Activated gamma-delta T cell treated with Interleukin-2 at 50 U/mL for 16 hours (primary cell): ENCODE results near the gene SINHCAF.
"Not testable (repeated sequence)": the region's sequence is repeated elsewhere in the genome, so short reads cannot be mapped to it uniquely, and the experiment has no call there.

Experiments used
- DNase-seq: peaks from one replicate; pipeline ENCODE4 v3.0.0-alpha.2; 2020

The SINHCAF gene

DNA sequence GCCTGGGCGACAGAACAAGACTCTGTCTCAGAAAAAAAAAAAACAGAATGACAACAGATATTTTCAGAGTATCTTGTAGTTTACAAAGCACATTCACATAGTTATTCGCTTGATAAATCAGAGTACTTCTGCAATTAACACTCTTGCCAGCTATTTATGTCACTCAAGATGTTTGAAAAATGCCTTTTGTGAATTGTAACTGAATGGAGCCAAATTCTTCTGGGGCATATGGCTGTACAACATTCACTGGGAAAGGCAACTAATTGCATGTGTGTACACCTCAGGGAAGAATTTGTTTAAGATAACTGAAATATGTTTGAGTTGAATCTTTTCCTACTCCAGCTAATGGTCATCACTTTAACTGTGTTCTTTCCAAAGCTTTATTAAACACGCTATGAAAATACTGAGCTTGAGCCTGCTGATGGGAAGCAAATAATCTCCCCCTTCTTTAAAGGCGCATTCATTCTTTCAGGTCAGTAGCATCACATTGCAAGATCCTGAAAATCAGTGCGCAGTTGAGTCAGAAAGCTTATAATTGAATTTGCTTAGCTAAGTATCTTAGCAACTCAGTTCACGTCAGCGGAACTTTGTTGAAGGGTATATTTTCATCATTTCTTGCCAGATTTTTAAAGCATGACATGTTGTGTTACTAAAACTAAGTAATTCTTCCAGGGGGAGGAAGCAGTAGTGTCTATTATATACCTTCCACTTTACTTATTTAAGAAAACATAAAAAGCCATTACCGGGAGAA is 66.6 kb downstream of the SINHCAF start:
- DNase-seq: no peak

DNA sequence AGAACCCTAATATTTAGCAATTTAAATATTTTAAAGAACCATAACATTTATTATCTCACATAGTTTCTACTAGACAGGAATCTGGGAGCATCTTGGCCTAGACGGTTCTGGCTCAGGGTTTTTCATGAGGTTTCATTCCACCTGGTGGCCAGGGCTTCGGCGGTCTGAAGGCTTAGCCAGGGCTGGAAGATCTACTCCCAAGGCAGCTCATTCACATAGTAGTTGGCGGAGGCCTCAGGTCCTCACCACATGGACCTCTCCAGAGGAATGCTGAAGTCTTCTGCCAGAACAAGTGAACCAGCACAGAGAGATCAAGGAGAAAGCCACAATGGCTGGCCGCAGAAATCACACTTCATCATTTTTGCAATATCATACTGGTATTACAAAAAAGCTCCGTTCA is 68.2 kb downstream of the SINHCAF start:
- DNase-seq: no peak

DNA sequence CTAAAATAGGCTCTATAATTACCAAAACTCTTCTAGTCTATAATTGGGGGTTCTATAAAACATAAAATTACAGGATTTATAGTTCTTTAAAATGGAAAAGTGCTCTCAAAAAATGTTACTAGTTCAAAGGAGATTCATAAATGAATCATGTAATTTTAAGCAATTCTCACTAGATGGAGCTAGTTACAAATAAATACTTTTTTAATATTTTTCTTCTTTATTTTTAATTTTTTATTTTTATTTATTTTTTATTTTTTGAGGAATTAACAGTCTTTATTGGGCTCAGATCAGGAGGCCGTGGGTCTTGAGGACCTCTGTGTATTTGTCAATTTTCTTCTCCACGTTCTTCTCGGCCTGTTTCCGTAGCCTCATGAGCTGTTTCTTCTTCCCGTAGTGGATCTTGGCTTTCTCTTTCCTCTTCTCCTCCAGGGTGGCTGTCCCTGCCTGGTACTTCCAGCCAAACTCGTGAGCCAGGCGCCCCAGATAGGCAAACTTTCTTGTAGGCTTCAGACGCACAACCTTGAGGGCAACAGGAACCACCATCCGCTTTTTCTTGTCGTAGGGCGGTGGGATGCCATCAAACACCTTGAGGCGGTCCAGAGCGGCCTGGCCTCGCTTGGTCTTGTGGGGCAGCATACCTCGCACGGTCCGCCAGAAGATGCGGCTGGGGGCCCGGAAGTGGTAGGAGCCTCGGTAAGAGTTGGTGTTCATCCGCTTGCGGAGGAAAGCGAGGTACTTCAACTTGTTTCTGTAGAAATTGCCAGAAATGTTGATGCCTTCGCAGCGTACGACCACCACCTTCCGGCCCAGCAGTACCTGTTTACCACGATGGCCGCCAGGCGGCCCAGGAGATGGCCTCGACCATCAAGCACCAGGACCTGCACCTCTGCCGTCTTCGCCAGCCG is 74.0 kb downstream of the SINHCAF start:
- DNase-seq: not testable (repeated sequence)

DNA sequence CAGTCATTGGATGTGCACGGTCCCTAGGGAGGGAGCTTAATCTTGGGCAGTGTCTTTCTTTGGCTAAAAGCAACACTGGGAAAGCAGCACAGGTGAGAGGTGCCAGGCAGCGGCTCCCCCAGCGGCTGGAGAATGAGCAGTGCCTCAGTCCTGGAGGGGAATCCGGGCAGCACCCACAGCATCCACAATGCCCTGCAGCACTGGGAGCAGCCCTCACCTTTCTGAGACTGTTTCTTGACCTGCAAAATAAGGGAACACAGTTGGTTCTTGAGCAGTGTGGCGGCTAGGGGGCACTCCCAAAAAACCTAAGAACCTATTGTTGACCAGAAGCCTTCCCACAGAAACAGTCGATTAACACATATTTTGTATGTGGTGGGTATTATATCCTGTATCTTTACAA is 75.8 kb downstream of the SINHCAF start:
- no peak for DNase-seq

DNA sequence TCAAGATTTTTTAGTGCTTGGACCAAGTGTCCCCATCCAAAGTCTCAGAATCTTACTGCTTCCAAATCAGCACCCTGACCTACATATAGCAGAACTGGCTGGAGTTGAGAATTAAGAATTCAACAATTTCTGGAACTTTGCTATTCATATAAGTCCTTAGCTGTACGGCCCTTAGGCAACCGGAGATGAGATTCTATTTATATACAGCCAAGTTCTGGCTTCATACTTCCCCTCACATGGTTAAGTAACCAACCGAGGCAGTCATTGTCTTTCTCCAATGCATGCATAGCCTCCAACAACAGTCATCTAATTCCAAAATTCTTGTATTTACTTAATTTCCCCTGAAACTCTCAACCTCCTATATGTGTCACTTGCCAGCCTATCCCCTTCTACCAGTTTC is 76.6 kb downstream of the SINHCAF start:
- no peak for DNase-seq

DNA sequence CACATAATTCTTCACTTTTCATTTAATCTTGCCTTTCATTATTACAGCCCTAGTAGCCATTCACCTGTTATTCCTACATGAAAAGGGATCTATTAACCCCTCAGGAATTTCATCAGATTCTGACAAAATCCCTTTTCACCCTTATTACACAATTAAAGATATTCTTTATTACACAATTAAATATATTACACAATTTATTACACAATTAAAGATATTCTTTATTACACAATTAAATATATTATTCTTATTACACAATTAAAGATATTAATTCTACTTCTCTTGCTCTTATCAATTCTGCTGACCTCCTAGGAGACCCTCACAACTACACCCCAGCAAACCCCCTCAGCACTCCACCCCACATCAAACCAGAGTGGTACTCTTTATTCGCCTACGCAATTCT is 77.1 kb downstream of the SINHCAF start:
- DNase-seq: no peak

DNA sequence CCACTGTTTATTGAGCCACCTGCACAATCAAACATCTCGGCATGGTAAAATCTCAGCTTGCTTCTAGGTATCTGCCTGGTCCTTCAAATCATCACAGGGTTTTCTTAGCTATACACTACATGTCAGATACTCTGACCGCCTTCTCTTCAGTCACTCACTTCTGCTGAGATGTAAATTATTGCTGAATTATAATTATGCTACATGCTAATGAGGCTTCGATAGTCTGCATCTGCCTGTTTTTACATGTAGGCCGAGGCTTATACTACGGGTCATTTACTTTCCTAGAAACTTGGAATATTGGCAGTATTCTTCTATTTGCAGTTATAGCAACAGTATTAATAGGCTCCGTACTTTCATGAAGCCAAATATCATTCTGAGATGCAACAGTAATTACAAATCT is 77.6 kb downstream of the SINHCAF start:
- DNase-seq: no peak

DNA sequence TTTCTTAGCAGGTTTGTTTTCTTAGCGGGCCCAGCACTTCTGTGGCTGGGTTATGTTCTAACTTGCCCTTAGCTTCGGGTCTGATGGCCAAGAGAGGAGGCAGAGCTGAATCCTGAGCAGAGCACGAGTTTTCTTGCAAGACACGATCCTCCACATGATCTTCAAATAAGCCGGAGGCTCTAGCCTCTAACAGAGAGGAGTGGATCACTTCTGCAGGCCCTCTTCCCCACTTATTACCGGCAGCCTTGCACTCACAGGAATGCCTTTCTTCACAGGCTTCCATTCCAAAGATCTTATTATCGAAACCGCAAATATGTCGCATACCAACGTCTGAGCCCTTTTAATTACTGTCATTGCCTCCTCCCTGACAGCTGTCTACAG is 79.5 kb downstream of the SINHCAF start:
- no peak for DNase-seq

DNA sequence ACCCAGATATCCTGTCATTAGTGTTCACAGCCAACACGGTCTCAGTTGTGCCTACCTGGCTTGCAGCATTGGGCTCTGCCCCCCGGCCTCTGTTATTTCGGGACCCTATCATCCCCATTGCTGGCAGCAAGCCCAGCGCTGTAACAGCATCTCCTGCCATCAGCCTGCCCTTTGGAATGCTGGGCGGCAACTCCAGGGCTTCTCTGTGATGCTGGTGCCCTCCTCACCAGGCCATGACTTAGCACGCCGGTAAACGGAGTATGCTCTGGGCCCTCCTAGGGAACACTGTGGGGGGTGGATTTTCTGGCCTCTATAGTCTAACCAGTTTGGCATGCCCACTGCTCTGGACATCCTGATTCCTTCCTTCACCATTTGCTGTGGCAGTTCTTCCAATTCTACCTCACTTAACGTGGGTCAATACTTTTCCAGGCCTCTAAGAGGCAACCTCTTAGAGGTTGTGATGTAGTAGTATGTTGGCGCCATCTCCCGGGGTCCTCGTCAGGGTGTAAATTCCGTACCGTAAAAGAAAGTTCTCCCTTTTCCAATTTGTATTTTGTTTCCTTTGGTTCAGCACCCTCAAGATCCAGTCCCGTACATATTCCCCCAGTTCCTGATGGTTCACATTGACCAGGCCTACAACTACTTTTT is 80.0 kb downstream of the SINHCAF start:
- DNase-seq: no peak

DNA sequence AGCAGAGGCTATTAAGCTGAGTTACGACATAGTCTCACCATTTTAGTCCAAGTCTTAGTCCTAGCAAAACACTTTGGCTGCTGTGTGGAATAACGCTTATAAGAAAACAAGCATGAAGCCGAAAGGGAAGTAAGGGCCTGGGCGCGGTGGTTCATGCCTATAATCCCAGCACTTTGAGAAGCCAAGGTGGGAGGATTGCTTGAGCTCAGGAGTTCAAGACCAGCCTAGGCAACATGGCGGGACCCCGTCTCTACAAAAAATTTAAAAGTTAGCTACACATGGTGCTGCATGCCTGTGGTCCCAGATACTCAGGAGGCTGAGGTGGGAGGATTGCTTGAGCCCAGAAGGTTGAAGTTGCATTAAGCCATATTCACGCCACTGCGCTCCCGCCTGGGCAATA is 83.5 kb downstream of the SINHCAF start:
- DNase-seq: not testable (repeated sequence)

DNA sequence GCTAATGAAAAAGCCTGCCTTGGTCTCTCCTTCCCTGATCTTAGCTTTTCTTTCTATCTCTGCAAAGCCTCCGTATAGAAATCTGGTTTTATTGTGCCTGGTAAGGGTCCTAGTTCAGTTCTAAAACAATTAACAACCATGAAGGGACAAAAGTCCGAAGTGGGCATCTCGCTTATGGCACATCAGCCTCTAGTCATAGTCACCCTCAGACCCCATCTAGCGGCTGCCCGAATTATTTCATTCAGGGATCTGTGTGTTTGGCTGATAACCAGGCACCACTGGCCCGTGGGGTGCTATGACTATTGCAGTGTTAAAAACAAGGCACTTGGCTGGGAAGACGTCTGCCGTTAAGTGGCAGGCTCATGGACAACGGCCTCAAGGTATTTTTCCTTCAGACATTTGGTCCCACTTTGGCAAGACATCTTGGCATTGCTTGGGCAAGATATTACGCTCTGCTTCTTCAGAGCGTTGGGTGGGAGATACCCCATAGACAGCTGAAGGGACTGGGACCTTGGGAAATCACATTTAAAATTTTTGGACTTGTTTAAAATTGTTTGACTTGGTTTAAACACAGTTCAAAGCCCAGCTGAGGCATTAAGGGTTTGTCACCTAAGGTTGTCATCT is 87.1 kb downstream of the SINHCAF start:
- peak; percentile 48 for DNase-seq

DNA sequence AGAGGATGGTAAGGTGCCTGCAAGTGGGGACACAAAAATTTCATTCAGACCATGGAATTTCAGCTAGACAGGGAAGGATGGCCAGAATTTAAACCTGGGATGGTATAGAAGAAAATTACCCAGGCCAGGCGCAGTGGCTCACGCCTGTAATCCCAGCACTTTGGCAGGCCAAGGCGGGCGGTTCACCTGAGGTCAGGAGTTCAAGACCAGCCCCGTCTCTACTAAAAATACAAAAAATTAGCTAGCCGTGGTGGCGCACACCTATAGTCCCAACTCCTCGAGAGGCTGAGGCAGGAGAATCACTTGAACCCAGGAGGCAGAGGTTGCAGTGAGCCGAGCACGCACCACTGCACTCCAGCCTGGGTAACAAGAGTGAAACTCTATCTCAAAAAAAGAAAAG is 87.6 kb downstream of the SINHCAF start:
- not testable (repeated sequence) for DNase-seq

DNA sequence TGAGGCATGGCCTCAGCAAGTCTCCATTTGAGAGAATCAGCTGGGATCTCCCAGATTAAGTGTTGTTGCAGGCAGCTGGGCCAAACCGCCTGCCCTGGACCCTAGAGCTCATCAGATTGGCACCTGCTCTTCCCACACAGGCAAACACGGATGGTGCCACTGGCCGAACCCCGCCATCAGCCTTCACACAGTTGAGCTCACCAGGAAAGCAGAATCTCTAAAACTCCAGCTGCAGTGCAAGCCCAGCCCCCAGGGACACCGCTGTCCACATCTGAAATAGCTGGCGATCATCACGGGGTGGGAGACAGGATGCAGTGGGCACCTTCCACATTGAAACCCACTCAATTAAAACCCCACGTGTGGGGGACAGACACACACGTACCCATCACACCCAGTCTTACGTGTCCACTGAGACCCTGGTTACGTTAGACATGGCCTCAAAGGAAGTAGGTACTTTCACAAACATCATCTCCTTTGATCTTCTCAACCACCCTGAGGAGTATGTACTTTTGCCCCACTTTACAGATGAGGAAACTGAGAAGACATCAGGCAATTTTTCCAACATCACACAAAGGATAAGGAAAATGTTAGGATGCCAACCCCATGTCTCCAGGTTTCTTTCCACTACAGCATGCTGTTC is 88.8 kb downstream of the SINHCAF start:
- DNase-seq: no peak

DNA sequence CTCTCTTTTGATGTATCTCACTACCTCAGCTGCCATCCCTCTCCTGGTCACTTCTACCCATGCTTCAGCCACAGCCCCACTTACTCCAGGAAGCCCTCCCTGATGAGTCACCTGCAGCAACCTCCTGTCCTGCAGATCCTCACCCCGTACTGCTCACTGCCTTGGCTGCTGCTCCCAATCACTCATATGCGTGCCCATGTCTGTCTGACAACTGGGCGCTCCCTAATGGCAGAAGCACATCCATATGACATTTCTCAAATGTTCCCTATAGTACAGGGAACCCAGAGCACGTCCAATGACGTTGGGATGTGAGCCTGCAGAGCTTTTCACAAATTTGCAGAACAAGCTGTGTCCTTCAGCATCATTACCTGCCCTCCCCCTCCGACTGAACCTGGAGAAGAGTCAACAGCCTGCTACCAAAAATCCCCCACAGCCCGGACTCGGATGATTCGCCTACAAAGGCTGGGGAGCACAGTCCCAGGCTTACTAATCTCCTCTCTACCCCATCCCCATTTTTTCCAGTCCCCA is 90.0 kb downstream of the SINHCAF start:
- no peak for DNase-seq

DNA sequence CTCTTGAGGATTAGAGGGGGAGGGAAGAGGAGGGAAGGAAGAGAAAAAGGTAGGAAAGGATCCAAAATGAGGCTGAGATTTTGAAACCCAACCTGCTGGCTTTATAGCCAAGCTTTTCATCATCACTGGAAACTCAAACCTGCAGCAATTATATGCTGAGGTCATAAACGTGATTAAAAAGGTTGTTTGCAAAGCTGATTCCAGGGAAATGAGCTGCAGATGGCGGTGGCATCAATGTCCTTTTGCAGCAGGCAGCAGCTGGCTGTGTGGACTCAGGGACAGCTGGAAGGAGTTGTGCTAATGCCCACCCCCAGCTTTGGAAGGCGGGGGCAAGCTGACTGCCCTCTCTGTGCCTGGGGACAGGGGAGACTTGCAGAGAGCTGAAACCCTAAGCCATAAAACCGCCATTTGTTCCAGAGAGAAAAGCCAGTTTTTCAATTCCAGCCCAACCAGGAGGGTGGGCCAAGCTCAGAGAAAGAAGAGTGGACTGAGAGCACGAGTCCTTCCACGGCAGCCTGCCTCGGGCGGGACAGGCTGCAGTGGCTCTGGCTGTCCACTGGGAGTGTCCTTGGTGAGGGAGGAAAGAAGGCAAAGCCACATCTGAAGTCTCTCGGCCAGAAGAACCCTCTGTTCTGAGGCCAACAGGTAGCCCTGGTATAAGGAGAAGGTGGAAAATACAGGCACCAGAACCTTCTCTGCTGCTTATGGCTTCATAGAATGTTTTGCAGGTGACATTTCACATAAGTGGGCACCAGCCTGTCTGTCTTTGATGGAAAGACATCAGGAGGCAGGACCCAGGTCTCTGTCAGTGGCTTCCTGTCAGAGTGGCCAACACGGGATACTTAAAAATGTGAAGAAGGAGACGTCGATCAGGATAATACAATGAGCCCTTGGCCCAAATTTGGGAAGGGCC is 90.7 kb downstream of the SINHCAF start:
- no peak for DNase-seq

DNA sequence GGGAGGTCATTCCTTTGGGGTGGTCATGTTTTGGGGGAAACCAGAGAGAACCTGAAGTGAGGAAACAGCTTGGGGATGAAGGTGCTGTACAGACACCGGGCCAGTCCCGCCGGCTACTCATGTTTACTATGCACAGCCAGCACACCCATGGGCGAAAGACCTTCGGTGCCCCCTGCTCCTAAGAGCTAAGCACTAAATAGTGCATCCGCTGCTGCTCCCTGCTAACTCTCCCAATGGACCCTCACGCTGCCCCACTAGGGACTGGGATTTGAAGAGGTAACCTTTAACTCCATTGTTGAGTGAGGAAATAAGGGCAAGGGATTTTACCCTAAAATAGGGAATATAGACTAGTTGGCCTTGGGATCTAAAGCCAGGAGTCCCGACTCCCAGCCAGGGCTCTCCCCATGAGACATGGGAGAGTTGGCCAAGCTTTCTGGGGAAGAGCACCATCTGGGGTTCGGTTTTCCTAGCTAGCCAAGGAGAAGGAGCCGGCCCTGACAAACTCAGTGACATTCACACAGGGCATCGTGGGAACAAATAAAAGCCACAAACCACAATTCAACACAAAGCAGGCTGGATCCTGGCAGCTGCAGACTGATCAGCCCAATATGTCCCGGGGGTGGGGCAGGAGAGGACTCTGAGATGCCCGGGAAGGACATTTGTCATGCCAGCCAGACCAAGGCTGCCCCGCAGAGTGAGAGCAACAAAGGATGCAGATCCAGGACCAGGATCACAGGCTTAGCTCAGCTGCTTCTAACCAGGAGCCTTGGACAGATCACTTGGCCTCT is 91.7 kb downstream of the SINHCAF start:
- DNase-seq: no peak

DNA sequence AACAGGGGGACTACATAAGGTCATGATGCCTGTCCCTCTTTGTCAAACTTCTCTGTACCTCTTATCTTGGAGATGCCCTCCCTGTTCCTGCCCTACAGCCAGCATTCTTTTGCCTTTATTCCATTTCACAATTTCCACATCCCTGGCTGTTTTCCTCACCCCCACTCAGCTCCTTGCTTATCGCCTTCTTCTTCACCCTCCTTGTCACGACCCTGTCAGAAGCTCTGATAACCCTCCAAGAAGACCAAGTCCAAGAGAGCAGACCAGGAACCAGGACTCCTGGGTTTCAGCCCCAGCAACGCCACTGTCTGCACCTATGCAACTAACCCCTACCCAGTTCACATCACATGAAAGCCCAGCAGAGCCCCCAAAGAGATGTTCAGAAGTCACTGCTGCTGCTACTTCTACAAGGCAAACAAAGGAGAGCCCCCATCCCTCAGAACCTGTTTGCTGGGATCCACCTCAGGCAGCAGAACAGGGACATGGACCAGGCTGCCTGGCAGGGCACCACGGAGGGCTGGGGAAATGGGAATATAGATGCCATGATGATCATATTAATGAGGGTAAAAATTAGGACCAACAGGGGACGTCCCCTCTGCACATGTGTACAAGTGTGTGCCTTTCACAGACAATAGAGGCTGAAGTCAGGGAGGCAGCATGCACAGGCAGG is 92.8 kb downstream of the SINHCAF start:
- DNase-seq: no peak

DNA sequence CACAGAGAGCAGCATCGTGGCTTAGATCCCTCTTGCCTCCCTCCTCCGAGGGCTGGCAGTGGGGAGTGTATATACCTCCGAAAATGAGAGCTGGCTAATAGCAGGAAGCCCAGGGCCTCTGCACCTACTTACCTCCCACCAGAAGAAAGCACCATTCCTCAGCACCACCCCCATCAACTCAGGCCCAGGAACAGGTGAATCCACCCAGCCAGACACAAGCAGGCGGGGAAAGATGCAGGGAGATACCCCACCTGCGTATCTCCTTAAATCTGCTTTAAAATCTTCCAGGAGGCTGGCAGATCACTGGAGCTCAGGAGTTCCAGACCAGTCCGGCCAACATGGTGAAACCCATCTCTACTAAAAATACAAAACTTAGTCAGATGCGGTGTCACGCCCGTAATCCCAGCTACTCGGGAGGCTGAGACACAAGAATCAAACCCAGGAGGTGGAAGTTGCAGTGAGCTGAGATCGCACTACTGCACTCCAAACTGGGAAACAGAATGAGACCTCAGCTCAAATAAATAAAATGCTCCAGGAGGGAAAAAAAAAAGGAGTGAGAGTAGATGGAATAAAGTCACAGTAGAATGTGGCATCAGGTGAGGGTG is 93.5 kb downstream of the SINHCAF start:
- no peak for DNase-seq

DNA sequence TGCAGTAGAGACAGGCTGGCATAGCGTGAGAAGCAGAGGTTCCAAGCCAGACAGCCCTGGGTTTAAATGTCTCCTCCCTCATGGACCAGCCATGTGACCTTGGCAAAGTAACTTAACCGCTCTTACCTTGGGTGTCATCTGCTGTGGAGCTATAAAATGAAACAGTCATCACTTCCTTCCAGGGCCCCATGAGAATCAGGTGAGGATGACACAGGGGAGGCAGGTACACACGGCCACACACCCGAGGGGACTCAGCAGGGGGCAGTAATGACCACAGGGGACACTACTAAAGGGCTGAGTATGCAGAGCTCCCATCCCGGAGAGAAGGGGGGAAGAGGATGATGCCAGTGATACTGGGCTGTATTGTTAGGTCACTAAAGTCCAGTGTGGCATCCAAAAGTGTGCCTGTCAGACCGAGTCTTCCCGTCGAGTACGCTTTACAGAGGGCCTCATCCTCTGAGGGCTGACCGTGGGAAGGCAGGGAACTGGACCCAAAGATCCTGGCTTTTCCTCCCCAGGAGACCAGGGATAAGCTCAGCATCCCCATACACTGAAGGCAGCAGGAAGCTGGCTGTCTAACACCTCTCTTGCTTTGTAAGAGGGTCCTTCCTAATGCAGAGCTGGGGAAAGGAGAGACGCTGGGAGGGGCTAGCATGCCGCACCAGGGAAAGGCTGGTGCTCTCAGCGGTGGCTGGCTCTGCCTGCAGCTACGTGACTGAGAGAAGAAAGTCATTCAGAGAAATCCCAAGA is 94.2 kb downstream of the SINHCAF start:
- DNase-seq: no peak
